ENCODE results near the gene BAIAP2.

The BAIAP2 gene

DNA sequence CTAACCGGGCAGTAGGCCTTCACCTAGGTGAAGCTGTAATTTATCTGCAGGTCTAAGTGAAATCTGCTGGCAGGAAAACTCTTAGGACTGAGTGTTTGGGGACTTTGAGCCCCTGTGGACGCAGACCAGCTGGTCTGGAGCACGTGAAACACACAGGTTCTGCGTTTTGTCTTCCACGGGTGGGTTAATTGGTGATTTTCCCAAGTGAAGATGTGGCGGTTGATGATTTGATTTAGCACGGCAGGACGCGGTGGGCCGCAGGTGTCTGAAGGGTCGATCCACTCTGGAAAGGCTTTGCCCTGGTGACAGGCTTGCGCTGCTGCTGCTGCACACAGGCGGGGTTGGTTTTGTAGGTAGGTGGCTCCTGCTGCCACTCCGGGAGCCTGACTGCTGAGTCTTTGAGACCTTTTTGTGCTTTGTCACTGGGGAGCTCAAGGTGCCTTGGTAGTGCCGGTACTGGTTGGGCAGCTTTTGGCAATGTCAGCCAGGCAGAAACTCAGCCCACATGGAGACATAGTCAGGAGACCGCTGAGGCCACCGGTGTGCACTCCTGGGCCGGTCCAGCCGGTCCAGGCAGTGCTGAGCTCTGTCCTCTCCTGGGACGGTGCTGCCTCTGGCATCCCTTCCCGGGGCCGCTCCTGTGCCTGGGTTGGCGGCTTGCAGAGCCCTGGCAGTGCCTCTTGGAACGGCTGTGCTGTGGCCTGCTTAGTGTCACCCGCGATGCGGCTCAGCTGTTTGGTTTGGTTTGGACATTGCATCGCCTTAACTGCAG lies 2.3 kb downstream of the BAIAP2 start:
- no peak for DNase-seq (ENCODE audit: low read depth, low spot score)

DNA sequence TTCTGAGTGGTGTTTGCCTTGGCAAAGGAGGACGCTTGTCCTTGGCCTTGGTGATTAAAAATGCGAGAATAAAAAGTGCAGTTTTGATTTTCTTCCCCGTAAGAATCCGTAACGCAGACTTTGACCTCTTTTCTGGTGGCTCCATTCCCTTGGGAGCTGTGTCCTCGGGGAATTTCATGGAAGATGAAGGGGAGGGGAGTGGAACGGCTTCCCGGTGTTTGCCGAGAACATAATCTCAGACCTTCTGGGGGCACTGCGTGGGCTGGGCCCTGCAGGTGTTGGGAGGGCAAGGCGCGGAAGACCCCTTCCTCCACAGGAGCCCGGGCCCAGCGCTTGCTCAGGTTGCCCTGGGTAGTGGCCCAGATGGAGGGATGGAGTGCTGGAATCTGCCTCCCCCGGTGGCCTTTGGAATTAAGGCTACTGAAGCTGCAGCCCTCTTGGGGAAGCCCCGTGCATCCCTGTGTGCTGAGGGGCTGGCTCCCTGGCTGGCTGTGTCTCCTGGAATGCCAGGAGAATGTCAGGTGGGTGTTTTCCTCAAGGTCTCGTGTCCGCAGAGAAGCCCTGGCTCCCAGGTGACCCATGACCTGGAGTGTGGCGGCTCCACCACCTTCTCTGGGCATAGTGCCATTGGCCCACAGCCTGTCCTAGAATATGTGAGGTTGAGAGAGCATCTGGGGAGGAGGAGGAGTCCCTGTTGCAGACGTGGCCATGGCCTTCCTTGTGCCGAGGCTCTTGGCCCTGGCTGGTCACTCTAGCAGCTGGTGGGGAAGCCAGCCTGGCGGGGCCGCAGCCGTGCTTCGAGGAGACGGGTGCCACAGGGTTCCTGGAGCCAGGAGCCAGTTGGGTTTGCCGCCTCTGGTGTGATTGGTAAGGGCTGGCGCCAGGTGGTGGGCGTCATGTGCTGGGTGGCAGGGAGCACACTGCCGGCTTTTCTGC lies 3.1 kb downstream of the BAIAP2 start:
- no peak for DNase-seq (ENCODE audit: low read depth, low spot score)

DNA sequence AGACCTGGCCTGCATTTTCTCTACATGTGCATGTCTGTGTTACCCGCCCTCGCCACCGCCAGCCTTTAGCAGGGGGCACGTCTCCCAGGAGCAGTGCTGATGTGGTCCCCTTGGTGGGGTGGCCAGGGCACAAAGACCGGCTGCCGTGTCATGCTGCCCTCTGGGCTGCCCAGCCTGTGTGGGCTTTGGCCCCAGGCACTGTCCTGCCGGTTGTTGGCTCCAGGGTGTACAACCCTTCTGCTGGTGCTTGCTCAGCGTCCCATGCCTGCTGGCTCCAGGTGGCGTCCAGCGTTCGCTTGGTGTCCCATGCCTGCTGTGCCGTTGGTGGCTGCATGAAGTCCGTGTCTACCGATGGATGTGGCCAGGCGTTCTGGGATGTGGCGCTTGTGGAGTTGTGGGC lies 4.1 kb downstream of the BAIAP2 start:
- DNase-seq (ENCODE audit: low read depth, low spot score) = no peak

DNA sequence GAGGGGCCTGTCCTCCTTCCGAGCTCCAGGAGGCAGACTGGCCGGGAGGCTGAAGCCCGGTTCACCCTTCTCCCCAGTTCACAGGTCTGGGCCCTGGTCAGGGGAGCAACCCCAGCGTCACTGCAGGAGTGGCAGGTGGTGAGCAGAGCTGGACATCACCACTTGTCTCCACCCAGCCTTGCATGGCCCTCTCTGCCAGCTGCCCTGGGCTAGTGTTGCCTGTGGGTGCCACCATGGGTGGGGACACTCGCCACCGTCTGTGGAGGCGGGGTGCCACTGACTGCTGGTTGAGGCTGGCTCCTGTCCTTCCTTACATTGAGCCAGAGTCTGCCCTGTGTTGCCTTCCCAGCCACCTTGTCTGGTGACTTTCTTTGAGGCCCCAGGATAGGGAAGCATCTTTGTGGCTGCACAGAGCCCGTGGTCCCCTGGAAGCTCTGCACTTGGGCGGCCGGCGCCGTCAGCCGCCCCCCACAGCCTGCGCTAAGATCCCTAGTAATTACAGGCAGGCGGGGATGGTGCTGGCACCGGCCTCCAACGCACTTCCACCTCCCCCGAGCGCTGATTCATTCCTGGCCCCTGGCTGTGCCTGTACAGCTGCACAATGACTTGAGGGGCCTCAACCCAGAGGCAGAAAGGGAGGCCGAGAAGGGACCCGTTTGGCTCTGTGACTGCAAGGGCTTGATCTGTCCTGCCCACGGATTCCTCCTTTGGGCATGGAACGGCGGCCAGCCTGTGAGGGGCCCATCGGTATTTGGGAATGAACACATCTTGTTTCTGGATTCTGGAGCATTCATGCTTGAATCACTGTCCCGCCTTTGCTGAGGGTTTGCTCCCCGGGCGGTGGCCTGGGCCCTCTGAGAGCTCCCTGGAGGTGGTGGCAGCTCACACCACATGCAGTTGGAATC lies 5.2 kb downstream of the BAIAP2 start:
- DNase-seq (ENCODE audit: low read depth, low spot score) = no peak

DNA sequence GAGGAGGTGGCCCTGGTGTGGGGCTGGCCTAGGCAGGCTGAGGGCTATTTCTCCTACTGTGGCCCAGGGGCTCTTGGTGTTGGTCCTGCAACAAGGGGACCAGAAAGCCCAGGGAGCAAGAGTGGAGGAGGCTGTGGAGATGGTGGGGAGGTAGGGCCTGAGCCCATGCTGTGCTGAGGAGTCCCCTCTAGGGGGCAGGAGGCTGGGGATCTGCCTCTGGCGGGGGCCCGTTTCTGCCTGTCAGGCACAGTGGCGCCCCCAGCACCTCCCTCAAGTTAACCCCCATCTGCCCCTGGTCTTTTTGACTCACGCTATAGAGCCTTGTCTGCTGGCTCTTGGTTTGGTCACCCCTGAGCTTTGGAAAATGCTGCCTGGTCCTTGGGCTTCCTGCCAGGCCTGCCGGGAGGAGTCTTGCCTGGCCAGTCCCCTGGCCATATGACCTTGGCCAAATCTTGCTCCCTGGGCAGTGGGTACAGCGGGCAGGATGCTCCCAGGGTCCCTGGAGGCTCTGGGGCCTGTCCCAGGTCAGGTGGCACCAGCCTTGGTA lies 5.9 kb downstream of the BAIAP2 start:
- no peak for DNase-seq (ENCODE audit: low read depth, low spot score)

DNA sequence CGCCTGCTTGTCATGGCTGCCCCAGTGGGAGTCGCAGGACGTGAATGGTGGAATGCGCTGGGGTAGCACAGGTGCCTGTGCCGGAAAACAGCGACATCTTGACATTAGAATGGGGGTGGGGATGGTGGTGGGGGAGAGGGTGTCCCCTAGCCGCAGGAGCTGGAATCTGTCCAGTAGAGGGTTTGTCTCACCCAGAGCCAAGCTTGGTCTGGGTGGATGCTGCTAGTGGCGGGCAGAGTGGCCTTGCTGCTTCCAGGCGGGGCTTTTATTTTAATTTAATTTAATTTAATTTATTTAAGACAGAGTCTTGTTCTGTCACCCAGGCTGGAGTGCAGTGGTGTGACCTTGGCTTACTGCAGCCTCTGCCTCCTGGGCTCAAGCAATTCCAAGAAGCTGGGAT lies 7.7 kb downstream of the BAIAP2 start:
- DNase-seq (ENCODE audit: low read depth, low spot score) = no peak

DNA sequence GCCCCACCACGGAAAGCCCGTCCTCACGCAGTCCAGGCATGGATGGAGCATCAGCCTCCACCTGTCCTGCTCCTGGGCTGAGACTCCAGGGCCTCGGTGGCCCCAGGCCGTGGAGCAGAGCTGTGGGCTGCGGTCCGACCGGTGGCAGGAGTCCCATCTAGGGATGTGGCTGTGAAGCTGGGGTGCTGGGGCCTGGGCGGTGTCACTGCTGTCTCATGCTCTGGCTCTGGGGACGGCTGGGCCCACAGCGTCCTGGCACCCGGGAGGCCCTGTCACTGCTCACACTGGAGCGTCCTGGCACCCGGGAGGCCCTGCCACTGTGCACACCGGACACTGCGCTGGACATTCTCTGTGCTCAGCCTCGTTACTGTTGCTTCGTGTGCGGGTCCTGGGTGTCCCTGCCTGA lies 8.4 kb downstream of the BAIAP2 start:
- DNase-seq (ENCODE audit: low read depth, low spot score) = no peak

DNA sequence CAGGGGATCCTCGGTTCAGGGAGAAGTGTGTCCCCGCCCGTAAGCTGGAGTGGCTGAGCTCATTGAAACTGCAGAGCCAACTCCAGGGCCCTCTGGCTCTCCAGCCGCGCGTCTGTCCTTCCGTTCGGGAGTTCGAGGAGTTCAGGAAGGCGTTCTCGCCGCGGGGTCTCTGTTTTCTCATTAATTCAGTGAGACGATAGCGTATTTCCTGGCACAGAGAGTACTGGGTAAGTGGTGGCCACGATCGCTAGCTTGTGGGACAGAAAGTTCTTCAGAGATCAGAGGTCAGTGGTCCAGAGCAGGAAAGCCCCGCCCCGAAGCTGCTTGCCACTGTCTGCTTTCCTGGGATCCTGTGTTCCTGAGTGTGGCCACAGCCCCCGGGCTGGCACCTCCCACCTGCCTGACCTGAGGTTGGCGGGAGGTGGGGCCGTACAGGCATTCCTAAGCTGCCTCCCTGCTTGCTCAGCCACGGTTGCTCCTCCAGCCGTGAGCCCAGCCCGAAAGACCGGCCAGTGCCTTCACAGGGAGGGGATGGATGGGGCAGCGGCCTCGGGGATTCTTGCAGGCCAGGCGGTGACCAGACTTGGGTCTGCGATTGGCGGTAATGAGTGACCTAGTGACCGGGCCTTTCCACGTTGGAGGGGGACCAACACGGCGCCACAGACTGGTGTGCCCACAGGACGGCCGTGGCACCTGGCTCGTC lies 8.9 kb downstream of the BAIAP2 start:
- no peak for DNase-seq (ENCODE audit: low read depth, low spot score)

DNA sequence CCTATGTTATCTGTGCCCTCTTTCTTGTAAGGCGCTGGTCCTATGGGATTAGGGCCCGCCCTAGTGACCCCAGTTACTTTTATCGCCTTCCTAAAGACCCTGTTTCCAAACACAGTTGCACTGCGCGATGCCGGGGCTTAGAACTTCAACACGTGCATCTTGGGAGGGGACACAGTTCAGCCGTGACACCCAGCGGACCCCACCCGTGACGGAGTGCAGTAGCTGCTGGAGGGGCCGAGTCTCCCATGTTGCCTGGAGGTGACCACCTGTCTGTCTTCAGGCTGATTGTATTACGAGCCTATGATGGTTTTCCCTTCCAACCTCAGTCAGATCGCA lies 9.4 kb downstream of the BAIAP2 start:
- DNase-seq (ENCODE audit: low read depth, low spot score) = no peak

DNA sequence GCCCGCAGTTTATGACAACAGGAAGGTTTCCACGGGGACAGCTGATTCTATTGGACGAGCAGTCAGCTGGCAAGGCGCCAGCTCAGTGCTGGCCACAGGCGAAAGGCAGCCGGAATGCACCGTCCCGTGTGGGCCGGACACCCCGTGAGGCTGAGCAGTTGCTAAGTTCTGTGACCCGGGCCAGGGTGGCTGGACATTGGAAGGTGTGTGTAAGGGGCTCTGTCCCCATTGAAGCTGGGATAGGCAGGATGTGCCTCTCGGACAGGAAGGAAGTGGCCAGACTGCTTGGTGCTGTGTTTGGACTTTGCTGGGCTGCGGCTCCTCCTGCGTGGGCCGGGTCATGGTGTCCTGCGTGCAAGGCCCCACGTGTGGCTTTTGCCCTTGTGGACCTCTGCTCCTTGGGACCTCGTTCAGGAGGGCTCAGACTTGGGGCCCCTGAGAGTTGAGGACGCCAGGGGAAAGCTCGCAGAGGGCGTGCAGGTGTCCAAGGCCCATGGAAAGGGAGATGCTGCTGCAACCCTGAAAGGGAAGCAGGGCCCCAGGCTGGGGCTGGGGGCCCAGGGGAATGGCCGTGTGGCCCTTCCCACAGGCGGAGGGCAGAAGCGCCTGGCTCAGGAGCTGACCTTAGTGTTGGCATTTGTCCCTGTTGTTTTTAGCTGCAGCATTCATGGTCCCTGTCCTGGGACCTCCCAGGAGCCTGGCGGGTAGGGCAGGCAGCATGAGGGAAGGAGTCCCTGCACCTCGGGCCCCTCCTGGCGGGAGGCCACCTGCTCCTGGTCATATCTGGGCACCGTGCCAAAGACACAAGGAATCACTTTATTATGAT lies 10.0 kb downstream of the BAIAP2 start:
- DNase-seq (ENCODE audit: low read depth, low spot score) = no peak

DNA sequence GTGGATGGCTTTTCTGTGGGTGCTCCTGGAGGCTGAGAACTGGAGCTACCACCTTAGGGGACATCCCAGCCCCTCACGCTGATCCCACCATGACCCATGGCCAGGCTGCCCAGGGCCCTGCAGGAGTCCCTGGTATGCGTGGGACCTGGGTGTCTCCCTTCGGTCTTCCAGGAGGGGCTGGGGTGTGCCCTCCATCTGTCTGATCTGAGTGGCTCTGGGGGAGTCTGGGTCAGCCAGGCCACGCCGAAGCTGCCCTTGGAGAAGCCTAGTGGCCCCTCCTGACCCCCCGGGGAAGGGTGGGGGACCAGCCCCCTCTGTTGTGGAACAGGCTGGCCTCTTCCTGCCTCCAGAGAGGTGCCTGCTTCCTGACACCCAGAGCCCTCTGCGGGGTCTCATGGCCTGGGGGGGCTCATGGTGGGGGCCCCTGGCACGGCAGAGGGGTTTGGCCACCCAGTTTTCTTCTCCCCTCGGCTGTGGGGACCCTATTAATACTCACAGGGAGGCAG lies 10.7 kb downstream of the BAIAP2 start:
- DNase-seq (ENCODE audit: low read depth, low spot score) = no peak

DNA sequence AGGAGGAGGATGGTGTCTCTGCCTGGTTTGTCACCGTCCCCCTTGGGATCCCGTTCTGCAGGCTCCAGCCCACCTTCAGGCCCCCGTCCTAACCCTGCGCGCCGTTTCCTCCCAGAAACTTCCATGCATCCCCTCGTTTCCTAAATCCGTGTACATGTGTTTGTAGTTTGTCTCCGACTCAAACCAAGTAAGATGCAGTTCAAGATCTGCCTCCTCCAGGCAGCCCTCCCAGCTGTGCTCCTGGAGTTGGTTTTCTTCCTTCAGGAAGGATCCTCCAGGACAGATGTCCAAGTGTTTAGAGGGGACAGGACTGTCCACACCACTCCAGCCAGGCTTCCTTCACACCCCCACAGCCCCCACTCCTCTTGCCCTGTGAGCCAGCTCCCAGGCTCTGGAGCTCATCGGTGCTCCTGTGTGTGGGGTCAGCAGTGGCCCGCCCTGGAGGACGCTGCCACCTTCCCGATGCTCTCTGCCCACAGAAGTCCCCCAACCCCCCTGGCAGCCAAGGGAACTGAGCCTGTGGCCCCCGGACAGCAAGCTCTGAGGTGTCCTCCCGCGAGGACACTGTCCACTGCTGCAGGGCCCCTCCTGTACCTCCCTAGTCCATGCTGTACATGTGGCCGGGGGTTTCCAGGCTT lies 11.3 kb downstream of the BAIAP2 start:
- DNase-seq (ENCODE audit: low read depth, low spot score) = no peak

DNA sequence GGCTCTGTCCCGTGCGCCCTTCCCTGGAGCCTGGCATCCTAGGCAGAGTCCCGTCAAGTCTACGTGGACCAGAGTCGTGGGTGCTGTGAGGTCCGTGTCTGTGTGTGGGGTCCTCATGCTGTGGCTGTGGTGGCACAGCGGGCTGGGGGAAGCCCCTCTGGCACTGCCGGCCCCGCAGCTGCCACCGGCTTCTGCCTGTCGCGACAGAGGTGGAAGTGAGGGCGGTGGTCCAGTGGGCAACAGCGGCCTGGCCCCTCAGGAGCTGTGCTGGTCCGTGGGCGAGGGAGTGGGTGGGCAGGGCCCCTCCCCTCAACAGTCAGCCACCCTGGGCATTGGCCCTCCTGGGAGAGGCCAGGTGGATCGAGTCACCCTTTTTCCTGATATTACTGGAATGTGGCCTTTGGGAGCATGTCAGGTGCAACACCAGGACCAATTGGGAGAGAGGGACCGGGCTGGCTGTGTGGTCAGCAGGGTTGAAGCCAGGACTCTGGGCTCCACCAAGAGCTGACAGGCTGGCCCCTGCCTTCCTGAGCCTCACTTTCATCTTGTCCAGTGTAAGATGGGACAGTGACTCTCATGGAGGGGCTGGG lies 11.9 kb downstream of the BAIAP2 start:
- no peak for DNase-seq (ENCODE audit: low read depth, low spot score)

DNA sequence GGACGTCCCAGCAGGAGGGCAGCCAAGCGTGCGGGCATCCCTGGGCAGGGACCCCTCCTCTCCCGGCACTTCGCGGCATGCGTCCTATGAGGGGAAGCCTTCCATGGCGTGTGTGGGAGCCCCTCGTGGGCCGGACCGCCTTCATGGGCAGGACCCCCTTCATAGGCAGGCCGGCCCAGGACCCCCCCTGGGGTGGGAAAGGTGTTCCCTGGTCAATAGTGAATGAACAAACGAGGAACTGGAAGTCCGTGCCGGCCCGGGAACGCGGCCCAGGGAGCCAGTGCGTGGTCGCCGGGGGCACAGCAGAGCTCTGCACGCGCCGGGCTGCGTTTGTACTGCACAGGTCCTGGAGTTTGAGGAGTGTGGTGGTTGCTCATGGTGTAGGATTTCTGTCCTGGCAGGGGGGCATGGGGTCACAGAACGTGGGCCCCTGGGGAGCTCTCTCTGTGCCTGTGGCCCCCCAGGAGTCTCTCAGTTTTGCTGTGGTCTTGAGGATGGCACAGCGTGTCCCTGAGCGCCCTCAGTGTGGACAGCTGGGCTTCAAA lies 13.9 kb downstream of the BAIAP2 start:
- DNase-seq (ENCODE audit: low read depth, low spot score) = no peak

DNA sequence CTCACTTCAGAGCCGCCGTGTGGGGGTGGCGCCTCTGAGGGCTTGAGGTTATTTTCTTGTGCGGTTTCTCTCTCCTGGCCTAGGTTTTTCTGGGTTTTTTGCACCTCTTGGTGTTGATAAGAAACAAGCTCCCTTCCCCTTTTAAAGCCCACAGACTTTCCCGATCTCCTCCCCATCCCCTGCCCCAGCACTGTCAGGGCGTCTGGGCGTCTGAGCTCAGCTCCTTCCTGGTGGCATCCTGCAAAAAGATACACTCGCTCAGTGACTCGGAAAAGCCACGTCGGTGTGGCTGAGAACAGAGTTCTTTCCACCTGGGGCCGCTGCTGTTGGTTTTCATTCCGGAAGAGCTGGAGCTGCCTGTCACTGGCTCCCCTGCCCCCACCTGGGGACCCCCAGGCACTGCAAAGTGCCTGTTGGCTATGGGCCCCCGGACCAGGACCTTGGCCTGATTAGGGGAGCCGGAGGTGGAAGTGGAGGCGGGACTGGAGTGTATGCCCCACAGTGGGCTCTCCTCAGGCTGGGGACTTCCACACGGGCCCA lies 14.5 kb downstream of the BAIAP2 start:
- no peak for DNase-seq (ENCODE audit: low read depth, low spot score)

DNA sequence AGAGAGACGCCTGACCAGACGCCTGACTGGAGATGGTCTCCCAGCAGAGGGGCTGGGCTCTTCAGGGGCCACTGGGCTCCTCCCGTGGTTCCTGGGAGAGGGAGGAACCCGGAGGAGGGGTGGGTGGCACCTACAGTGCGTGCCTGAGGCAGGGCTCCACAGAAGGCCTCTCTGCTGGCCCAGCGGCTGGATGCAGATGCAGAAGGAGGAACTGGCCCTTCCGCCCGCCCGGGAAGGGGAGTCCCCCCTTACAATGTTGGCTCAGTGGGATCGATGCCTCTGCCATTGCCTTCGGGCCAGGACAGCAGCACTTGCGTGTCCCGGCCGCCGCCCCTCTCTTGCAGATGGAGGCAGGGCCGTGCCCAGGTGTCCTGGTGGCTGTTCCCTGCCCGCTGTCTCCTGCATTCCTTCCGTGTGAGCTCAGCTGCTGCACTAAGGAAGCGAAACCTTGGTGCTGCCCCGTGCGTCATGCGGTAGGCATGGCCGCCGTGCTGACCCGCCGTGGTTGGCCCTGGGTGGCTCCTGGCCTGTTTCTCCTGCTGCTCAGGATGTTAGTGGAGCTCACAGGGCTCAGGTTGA lies 15.1 kb downstream of the BAIAP2 start:
- no peak for DNase-seq (ENCODE audit: low read depth, low spot score)

DNA sequence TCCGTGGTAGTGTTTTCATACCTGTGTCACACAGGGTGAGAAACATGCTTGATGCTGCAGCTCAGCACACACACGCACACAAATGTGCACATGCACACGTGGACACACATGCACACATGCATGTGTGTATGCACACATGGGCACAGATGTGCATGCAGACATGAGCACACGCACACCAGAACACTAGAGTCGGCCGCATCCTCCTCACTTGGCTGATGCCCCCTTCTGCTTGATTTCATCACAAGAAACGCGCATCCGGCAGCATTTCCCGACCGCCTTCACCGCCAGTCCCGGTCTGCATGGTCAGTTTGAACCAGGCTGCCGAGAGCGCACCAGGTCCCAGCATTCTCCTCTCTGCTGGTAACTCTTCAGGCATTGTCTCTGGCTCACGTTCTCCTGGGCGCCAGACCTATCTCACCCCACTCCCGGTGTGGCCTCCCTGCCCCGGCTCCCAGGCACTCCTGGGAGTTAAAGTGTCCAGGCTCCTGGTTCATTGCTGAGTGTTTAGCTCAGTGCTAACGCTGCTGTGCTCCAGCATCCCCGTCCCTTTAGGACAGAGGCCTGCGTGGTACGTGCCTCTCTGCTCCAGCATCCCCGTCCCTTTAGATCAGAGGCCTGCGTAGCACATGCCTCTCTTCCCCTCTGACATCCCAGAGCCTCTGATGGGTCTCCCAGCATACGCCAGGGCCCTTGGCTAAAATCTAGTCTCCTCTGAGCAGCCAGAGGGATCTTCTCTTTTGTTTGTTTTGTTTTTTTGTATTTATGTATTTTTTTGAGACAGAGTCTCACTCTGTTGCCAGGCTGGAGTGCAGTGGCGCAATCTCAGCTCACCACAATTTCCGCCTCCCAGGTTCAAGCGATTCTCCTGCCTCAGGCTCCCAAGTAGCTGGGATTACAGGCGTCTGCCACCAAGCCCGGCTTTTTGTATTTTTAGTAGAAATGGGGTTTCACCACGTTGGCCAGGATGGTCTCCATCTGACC lies 16.0 kb downstream of the BAIAP2 start:
- DNase-seq (ENCODE audit: low read depth, low spot score) = no peak
